HG03378 (cell line): ENCODE results near the gene POLR3K.

Experiments
- ATAC-seq: cut with Tn5 transposase; IDR thresholded peaks from one replicate; pipeline ENCODE4 v1.9.1; 2021; ENCODE audit warnings: mild to moderate bottlenecking, moderate library complexity; ENCODE audit not compliant: unreplicated experiment

Gene POLR3K

GRCh38 chr16:79151-80054, 26.0 kb upstream of the POLR3K start:
- ATAC-seq = no peak

GRCh38 chr16:78444-79150, 25.2 kb upstream of the POLR3K start:
- ATAC-seq = no peak

DNA sequence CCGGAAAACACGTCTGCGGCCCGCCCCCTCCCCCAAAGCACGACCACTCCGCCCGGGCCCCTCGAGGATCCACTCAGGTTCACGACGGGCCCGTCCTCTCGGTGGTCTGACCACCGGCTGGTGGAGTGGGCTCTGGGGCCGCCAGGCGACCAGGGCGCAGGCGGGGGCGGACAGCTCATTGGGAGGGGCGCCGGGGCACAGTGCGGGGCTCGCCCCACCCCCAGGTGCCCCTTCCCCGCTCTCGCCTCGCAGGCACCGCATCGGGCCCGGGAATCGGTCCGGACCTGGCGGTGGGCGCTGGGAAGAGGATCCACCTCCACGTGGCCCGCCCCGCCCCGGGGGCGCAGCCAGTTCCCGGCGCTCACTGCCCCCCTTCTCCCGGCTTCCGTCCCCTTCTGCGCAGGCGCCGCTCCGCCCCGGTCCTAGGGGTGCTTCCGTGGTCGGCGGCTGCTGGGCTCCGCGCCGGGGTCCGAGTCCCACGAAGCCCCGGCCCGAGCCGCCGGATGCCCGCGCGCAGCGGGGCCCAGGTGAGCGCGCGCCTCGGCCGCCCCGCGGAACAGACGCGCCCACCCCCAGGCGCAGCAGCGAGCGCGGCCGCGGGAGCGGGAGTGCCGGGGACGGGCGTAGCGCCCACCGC, 24.5 kb upstream of the POLR3K start, which contains the start of gene MPG:
TSS of gene MPG (plus strand) at position 419 of the 637 bp plus-strand sequence. CDS start at position 504, 85 bp downstream.
- no peak for ATAC-seq

DNA sequence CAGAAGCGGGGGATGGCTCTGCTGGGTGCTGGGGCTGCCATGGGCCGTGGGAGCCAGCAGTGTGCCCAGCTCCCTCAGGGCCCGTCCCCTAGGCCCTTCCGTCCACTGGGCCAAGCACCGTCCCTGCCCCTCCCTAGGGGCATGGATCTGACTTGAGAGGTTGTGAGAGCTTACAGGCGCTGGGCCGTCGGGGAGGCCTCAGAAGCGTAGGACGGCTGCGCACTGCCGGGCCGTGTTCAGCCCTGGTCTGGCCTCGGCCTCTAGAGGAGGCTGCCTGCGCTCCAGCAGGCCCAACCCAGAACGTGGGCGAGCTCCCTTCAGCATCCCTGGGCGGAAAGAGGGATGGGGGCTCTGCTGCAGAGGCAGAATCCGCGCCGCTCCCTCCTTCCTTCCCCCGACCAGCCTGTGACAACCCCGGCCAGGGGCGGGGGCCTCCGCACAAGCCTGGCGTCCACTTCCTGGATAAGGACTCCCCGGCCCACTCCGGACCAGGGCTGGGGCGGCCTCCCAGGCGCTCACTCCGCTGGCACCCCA, 23.9 kb upstream of the POLR3K start:
- no peak for ATAC-seq

DNA sequence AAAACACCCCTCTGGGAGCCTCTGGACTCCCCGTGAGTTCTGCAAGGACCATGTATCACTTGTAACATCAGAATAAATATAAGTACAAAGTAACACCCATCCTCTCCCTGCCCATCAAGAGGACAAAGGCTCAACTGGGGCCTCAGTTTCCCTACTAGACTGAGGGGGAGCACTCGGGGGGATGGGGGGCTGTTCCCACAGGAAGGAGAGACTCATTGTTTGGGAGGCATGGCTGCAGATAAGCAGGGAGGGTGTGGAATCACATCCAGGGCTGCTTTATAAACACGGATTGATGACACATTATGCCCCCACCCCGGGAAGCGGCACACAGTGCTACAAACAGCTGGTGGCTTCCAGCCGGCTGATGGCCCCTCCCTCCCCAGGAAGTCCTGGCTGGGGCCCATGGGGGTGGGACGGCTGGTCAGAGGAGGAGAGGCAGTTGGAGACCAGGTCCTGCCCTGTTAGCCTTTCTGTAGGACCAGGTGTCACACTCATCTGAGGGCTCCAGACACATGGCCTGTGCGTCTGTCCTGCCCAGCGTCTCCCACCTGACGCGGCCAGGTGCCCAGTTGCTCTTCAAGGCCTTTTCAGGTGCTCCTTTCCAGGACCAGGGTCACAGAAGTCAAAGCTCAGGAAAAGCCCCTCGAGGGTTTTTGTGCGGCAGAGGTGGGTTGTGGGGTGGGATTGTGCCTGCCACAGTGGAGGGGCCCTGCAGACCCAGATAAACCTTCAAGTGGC, 23.3 kb upstream of the POLR3K start:
- no peak for ATAC-seq

- ATAC-seq = no peak
These were observed 22.4 kb upstream of the POLR3K start for GRCh38 chr16:75580-76501.

DNA sequence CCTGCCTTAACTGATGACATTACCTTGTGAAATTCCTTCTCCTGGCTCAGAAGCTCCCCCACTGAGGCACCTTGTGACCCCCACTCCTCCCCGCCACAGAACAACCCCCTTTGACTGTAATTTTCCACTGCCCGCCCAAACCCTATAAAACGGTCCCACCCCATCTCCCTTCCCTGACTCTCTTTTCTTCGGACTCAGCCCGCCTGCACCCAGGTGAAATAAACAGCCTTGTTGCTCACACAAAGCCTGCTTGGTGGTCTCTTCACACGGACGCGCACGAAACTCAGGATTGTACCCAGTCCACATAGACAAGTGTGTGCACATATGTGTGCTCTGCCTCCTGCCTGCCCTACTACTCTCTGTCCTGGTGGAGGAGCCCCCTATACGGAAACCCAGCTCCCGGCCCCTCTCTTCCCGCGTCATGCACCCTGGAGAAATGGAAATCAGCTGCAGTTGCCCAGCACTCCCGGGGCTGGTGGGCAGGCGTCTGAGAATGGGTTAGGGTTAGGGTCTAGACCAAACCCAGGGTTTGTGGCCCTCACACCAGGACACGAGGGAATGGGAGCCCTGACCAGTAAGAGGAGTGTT, 21.4 kb upstream of the POLR3K start:
- ATAC-seq = no peak

GRCh38 chr16:74051-74746, 20.8 kb upstream of the POLR3K start:
- ATAC-seq = no peak

DNA sequence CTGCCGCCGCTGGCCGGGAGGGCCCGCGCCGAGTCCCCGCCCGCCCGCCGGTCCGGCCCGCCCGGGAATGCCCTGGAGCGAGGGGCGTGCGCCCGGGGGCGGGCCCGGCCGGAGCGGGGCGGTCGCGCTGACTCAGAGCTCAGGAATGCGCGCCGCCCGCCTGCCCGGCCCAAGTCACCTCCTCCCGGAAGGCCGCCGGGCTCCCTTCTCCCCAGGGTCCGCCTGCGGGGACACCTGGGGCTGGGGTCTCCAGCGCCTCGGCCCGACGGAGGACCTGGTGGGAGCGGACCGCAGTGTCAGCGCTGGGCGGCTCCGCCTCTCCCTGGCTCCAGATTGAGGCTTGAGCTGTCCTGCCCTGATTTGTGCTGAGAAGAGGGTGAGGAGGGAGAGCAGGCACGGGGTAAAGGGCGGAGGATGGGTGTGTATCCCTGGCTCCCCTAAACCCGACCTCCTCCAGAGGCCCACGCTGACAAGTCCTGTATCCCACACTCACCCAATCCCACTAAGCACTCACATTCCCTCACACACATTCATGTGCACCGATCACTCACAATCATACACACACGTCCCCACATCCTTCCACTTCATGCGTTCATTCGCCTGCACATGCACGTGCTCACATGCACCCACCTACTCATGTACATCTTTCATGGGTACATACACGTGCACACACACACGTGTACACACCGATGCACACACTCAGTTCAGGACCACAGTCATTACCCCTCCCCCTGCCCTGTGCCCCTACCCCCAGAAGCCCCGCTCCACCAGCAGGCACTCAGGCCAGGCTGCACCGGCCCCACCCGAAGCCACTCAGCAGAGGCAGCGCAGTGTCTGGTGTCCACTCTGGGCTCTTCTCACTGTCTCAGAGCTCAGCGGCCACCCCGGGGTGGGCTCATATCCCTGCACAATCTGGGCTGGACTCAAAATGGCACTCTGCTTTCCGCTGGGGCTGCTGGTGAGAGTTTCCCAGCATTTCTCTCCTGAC, 19.4 kb upstream of the POLR3K start, which contains the start of gene RHBDF1:
TSS of gene RHBDF1 (minus strand) at position 71 of the 988 bp plus-strand sequence. CDS start 7,616 bp downstream, outside the sequence.
- ATAC-seq = no peak

DNA sequence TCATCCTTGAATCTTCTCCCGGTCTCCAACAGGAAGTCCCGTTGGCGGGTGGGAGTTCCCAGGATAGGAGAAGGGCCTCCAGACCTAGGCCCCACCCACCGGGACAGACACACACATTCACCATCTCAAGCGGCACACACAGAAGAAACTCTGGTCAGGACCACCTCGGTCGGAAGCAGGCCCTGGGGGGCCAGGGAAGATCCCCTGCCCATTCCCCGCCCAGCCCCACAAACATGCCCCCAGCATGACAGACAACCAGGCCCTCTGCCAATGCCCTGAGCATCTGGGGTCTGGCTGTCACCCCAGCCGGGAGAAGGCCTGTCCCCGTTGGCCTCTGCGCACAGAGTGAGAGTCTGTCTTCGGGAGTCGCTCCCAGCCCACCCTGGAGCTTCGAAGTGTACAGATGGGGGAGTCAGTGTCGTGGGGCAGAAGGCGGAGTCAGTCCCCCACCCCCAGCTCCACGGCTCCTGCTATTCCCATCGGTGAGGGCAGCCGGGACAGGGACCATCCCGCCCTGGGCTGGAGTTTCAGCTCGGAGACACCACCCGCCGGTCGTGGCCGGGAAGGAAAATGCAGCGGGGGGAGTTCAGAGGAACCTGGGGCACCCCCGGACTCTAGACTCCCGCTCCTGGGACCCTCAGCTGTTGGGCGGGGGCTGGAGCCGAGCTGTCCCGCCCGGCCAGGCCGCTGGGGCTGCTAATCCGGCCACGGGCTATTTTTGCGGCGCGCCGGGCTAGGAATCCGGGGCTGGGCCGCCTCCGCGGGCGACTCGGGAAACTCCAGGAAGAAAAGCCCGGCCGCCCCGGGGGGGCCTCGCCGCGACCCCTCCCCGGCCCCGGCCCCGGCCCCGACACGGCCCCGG, 18.4 kb upstream of the POLR3K start:
- ATAC-seq = no peak

- ATAC-seq = no peak
These were observed 17.8 kb upstream of the POLR3K start for GRCh38 chr16:71210-71539.

GRCh38 chr16:69181-69580, 15.8 kb upstream of the POLR3K start:
- ATAC-seq = no peak

- ATAC-seq = no peak
These were observed 14.7 kb upstream of the POLR3K start for GRCh38 chr16:67884-68789.

- ATAC-seq = no peak
These were observed 13.9 kb upstream of the POLR3K start for GRCh38 chr16:67183-67791.
